IPS-NIHi7 (cell line): Measurements from ENCODE around the gene DHX57.

ENCODE experiments used
- DNase-seq: peaks from one replicate; pipeline ENCODE4 v3.0.0; 2012; ENCODE audit warnings: mixed read lengths; ENCODE audit errors: extremely low spot score

Gene DHX57

DNA sequence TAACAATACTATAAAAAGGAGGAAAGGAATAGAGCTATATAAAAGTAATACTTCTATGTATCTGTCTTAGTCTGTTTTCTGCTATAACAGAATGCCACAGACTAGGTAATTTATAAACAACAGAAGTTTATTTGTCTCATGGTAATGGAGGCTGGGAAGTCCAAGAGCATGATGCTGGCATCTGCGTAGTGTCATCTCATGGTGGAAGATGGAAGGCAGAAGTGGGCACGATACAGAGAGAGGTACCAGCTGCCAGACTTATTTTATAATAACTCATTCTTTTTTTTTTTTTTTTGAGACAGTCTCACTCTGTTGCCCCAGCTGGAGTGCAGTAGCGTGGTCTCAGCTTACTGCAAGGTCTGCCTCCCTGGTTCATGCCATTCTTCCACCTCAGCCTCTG lies 4.3 kb downstream of the DHX57 start:
- no peak for DNase-seq

DNA sequence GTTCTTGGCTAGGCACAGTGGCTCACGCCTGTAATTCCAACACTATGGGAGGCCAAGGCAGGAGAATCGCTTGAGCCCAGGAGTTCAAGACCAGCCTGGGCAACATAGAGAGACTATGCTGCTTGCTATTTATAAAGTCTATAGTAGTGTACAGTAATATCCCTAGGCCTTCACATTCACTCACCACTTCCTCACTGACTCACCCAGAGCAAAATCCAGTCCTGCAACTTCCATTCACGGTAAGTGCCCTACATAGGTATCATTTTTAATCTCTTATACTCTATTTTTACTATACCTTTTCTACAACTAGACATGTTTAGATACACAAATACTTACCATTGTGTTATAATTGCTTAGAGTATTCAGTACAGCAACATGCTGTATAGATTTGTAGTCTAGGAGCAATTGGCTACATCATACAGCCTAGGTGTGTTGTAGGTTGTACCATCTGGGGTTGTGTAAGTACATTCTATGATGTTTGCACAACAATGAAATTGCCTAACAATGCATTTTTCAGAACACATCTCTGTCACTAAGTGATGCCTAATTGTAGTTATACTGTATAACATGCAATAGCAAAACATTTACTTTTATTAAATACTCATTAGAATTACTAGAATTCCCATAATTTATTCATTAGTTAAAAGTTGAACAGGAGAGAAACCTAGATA lies 8.8 kb downstream of the DHX57 start:
- no peak for DNase-seq

DNA sequence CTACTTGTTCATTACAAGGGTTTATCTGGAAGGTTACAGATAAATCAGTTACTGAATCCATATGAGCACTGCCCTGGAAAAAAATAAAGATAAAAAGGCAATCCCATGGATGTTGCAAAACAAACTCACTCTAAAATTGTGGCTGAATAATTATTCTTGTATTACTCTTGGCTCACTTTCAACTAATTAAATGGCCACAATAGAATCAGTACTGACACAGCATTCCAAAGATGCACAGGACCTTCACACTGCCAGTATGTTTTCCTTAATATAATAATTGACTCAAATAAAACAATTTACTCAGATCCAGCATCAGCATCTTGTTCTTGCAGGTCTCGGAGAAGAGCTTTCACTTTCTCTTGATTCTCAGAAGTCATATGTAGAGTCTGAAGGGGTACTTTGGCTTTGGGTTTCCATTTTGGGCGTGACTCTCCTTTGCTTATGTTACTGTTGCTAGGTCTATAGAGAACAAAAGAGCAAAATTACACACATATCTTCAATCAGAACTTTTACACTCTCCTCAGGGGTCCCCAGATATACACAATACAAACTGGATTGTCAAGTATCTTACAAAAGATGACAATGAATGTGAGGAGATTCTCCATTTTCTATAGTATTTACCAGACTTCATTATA lies 12.6 kb downstream of the DHX57 start:
- DNase-seq, result no peak

DNA sequence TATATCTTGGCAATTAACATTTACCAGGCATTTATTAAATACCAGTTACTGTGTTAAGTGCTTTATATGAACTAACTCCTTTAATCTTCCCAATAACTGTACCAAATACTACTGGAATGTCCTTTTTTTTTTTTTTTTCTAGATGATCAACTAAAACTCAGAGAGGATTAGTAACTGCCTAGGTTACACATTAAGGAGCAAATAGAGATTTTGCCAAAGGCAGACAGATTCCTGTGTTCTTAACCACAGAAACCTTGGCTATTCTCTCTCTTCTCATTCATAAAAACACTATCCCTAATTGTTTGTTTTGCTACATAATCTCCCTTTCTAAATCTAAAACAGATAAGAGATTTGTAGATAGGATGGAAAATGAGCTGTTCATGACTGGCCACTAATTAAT lies 13.3 kb downstream of the DHX57 start:
- DNase-seq, result no peak

DNA sequence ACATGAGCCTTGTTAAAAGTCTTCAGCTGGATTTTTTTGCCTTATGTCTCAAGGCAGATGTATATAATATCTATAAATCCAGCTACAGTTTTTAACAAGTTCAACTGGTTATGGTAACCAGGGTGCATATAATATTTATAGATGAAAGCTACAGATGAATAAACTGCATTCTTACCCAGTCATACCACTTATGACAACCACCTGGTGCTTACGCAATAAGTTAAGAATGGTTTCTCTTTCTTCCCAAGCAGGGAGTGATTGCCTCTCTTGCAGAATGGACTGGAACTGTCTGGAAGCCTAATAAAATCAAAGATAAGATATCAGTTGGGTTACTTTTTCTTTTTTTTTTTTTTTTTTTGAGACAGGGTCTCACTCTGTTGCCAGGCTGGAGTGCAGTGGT lies 19.6 kb downstream of the DHX57 start:
- no peak for DNase-seq

DNA sequence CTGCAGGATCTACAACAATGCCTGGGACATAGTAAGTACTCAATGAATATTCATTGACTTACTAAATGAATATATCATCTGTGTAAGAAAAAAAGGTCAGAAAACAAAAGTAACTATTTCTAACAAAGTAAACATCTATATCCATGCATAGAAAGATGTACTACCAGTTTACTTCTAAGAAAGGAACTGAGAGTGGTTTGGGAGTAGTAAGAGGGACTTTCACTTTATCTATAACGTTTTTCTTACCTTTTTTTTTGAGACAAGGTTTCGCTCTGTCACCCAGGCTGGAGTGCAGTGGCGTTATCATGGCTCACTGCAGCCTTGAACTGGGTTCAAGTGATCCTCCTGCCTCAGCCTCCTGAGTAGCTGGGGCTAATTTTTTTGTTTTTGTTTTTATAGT lies 25.7 kb downstream of the DHX57 start:
- DNase-seq, result no peak

DNA sequence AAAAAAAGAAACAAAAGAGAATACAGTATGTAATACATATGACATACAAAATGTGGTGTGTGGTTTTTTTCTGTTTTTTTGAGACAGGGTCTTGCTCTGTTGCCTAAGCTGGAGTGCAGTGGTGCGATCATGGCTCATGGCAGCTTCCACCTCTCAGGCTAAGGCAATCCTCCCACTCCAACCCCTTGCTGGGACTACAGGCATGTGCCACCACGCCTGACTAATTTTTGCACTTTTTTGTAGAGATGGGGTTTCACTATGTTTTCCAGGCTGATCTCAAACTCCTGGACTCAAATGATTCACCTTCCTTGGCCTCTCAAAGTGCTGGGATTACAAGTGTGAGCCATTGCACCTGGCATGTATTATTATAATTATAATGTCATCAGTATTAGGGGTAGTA lies 38.9 kb downstream of the DHX57 start:
- DNase-seq, result no peak

DNA sequence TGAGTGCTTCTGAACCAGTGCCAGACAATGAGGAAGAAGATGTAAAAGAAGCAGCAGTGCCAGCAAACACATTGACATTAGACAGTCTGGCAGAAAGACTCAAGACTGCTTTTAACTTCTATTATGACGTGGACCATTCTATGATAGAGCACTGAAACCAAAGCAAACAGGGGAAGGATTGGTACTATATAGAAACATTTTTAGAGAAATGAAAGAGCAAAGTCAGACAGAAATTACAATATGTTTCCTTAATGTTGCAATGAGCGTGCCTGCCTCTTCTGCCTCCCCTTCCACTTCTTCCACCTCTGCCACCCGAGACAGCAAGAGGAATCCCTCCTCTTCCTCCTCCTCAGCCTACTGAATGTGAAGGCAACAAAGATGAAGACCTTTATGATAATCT lies 39.7 kb downstream of the DHX57 start:
- no peak for DNase-seq

DNA sequence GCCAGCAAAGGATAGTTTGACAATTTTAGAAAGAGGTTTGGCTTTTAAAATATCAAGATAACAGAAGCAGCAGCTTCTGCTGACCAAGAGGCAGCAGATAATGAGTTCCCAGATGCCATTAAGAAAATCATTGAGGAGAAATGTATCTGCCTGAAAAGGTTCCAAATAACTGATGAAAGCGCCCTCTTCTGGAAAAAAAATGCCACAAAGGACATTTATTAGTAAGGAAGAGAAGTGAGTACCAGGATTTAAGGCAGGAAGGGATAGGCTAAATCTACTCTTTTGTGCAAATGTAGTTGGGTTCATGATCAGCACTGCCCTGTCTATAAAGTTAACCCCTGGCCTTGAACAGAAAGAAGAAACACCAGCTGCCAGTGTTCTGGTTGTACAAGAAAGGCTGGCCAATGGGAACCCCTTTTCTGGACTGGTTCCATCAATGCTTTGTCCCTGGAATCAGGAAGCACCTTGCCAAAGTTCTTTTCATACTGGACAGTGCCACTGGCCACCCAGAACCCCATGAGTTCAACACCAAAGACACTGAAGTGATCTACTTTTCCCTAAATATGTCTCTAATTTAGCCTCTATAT lies 40.6 kb downstream of the DHX57 start:
- DNase-seq, result no peak

DNA sequence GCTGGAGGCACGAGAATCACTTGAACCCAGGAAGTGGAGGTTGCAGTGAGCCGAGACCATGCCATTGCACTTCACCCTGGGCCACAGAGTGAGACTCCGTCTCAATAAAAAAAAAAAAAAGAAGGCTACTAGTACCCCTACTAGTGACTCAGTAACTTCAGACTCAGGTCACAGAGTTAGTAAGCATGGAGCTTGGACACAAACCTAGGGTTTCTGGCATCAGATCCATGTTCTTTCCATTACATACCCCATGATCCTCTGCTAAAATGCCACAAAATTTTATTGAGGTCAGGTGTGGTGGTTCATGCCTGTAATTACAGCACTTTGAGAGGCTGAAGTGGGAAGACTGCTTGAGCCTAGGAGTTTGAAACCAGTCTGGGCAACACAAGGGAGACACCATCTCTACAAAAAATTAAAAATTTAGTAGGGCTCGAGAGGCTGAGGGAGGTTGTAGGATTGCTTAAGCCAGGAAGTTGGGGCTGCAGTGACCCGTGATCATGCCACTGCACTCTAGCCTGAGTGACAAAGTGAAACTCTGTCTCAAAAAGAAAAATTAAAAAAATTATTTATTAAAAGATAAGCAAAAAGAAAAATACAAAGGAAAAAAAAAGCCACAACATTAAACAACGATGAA lies 45.1 kb downstream of the DHX57 start:
- no peak for DNase-seq

DNA sequence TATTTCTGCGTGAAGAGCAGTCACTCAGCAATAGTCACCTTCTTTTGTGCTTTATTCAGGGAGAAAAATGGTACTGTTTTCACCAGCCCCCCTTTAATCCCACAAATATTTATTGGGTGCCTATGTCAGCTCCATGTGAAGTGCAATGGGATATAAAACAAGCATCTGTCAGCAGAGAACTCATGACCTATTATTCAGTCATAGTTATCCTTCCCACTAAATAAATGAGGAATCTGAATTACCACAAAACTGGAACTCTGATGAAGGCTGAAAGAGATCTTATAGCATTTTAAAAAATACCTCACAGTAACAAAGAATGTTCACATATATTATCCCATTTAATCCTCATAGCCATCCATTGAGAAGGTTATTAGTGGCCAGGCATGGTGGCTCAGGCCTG lies 45.8 kb downstream of the DHX57 start:
- no peak for DNase-seq

DNA sequence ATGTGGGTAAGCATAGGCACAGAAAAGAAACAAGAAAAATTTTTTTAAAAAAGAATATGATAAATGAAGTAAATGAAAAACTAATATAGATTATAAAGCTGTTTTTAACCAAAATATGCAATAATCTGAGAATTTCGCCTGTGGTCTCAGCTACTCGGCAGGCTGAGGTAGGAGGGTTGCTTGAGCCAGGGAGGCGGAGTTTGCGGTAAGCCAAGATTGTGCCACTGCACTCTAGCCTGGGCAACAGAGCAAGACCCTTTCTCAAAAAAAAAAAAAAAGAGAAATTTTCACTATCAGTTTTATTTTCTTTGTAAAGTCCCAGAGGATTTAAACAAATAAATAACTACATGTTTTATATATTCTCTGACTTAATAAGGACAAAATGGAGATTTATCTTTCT lies 47.3 kb downstream of the DHX57 start:
- DNase-seq, result no peak

DNA sequence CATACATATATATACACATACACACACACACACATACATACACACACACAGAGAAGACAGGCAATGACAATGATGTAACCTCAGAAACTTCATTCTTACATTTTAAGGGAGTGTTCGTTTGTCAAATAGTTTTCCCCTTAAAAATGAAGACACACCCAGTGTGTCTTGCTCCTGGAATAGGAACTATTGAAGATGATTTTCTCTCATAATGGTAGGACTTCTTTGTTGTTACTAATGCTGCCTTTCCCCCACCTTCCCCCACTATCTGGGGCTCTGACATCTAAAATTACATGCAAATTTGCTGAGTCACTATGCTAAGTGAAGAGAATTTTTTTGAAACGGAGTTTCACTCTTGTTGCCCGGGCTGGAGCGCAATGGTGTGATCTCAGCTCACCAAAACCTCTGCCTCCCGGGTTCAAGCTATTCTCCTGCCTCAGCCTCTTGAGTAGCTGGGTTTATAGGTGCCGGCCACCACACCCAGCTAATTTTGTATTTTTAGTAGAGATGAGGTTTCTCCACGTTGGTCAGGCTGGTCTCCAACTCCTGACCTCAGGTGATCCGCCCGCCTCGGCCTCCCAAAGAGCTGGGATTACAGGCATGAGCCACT lies 48.1 kb downstream of the DHX57 start:
- peak; percentile 16 for DNase-seq

DNA sequence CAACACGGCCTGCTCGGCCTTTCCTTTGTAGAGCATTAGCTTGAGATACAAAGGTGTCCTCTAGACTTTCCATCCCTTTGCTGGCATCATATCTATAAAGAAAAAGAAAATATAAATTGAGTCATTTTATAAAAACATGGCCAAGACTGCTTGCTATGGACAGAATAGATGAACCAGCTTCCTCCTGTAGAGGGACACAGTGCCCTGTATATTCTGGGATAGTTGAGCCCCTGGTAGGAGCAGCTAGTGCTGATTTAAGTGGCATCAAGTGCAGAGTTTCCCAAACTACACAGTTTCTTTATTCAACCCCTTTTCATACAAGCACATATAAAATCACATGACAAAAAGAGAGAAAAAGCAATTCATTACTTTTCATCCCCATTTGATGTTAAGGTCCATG lies 49.8 kb downstream of the DHX57 start:
- no peak for DNase-seq

DNA sequence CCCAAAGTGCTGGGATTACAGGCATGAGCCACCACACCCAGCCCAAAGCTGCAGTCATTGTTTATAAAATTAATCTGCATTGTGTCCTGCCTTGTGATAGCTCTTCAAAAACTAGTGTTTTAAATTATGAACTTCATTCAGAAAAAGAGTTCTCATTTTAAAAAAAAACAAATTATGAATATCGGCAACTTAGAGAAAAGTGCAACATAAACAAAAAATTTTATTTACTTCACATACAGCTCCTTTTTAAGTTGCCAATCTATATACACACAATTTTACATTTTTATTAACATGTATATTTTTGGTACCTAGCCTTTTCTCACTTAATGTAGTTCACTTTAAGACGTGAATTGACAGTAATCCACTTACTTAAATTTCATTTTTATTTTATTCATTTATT lies 50.8 kb downstream of the DHX57 start:
- no peak for DNase-seq

DNA sequence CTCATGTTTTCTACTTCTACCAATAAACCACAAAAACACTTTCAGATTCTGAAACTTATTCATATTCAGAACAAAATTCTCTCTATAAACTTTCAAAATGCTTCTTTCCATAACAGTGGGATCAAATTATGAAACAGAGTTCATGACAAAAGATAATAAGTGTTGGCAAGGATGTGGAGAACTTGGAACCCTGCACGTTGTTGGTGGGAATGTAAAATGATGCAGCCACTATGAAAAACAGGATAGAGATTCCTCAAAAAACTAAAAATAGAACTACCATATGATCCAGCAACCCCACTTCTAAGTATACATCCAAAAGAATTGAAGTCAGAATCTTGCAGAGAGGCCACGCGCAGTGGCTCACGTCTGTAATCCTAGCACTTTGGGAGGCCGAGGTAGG lies 52.3 kb downstream of the DHX57 start:
- DNase-seq, result no peak

DNA sequence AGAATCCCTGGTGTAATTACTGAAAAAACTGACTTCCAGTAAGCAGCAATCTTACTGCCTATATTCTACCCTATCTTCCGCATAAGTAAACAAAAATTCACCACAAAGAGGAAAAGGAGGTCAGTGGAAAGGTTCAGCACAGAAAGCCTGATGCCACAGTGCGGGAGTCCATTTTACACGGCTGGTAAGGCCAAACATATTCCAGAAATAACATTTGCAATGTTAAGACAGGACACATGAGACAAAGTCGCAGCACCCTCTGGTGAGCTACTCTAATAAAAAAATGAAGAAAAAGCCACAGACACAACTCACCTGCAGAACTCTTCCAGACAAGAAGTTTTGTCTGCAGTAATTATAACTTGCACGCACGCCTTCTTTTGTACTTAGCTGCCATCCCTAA lies 57.2 kb downstream of the DHX57 start:
- no peak for DNase-seq

DNA sequence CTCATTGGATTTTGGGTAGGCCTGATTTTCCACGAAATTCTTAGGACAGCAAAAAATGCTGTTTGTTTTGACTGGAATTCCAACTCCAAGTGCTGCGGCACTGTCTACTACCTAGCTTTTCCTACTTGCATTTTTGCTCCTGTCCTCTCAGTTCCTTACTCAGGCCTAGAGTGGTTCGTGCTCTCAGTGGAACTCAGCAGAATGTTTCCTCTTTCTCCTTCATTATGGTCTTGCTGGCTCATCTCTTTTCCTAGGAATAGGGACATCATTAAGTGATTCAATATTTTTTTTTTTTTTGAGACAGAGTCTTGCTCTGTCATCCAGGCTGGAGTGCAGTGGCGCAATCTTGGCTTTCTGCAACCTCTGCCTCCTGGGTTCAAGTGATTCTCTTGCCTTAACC lies 59.8 kb downstream of the DHX57 start:
- DNase-seq, result no peak

DNA sequence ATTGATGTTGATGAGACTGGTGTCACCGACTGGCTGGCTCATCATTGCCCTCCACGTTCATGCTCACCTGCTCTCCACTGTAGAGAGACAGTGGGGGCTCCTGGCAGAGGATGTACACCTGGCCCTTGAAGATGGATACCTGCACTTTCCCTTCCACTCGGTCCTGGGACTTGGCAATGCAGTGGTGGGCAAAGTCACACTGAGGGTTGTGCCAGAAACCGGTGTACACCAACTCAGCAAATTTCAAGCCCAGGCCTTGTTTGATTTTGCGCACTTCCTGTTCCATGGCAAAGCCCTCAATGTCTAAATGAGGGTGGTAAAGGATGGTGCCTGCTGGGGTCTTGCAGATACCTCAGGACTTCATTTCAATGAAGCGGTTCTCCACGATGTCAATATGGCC lies 65.2 kb downstream of the DHX57 start:
- no peak for DNase-seq

DNA sequence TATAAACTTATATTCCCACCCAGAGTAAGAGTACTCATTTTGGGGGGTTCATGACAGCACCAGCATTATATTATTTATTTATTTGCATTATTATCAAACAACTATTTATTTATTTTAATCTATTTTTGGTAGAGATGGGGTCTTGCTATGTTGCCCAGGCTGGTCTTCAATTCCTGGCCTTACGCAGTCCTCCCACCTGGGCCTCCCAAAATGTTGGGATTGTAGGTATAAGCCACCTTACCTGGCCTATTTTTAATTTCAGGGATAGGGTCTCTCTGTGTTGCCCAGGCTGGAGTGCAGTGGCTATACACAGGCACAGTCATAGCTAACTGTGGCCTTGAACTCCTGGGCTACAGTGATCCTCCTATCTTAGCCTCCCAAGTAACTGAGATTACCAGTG lies 67.1 kb downstream of the DHX57 start:
- DNase-seq, result no peak

DNA sequence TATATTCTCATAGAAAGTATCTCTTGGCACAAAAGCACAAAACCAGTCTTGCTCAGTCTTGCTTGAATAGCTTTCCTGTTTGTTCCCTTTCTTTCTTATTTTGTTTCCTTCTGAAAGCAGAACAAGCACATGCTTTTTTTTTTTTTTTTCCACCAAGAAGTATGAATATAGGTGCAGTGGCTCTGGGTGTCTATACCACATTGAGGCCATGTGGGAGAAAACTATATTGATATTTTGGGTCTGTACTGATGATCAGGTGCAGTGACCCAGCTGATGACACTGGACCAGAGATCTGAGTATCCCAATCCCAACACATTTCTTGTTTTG lies 69.0 kb downstream of the DHX57 start:
- no peak for DNase-seq

DNA sequence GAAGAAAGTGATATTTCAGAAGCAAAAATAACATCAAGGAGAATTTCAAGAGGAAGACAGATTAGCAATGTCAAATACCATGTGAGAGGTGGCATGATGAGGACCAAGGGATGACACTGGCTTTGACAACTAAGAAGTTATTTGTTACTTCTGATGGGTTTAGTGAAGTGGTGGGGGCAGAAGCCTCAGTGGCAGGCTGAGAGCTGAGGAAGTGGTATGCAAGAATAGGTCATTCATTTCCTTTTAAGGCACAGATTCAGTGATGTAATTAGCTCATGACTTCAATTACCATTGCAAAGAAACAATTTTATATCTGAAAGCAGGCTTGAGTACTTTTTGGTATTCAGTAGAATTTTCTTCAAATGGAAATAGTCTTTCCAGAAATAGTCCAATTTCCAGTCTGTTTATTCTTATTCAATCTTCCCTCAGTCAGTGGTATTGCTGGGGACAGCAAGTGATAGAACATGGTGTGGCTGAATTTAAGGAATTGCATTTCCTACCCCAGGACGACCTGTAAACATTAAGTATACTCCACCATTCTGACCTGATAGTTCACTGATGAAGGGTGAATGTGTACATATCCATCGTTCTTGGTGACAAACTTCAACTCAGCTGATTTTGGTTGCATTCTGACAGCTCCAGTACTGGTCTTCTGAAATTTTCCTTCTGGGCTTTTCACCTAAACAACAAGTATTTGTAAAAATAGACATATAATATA lies 69.6 kb downstream of the DHX57 start:
- DNase-seq, result no peak
